PC-9 (cell line): Measurements from ENCODE around the gene PSD2. TPM values are rescaled to one million over a fixed set of nuclear protein-coding genes. Genes with fewer than 3 reads are reported as not detected.

Experiments used
- BruUV-seq: library from RNA; stranded (reverse); fragments of 400-500 nt; replicated peaks from 2 replicates; lab custom pipeline; 2021; lab: Mats Ljungman, UMichigan
- CTCF ChIA-PET: fragments of 300-600 bp; sonication (Branson Sonifier 250); formaldehyde crosslinking; loops from one replicate; lab custom pipeline; 2022; ENCODE audit warnings: antibody characterized with exemption; lab: Charles Lee
- POLR2A ChIA-PET: fragments of 300-600 bp; sonication (Branson Sonifier 250); formaldehyde crosslinking; loops from one replicate; lab custom pipeline; 2022; ENCODE audit warnings: antibody characterized with exemption; ENCODE audit not compliant: unreplicated experiment; lab: Charles Lee
- DNase-seq, 2 experiments: peaks; one replicate each; pipeline versions ENCODE4 v3.0.0 to v3.0.0-alpha.2; 2015 to 2022; ENCODE audit warnings: mixed read lengths in 1 of 2
- H2AFZ ChIP-seq: fragments of 200-600 bp; sonication (generic); 2 replicates; pipeline ENCODE4 v1.8.1; 2017; ENCODE audit warnings: antibody characterized with exemption
- H3F3A ChIP-seq: fragments of 200-600 bp; sonication (generic); 2 replicates; pipeline ENCODE4 v1.8.1; 2017; ENCODE audit warnings: antibody characterized with exemption, mild to moderate bottlenecking, low read depth; ENCODE audit not compliant: insufficient read depth
- H3K27ac ChIP-seq: fragments of 200-600 bp; sonication (generic); 2 replicates; pipeline ENCODE4 v1.6.1; 2016; ENCODE audit warnings: mixed run types
- H3K27me3 ChIP-seq: fragments of 200-600 bp; sonication (generic); 2 replicates; pipeline ENCODE4 v1.6.1; 2016; ENCODE audit warnings: low read depth, mixed run types; ENCODE audit not compliant: insufficient read depth
- H3K36me3 ChIP-seq: fragments of 200-600 bp; sonication (generic); 2 replicates; pipeline ENCODE4 v1.6.1; 2016; ENCODE audit warnings: low read depth, mixed run types
- H3K4me1 ChIP-seq: fragments of 200-600 bp; sonication (generic); replicated peaks from 2 replicates; pipeline ENCODE4 v1.6.1; 2016; ENCODE audit warnings: mixed run types; ENCODE audit not compliant: insufficient read depth
- H3K4me2 ChIP-seq: fragments of 200-600 bp; sonication (generic); 2 replicates; pipeline ENCODE4 v1.6.1; 2017; ENCODE audit warnings: mixed run types
- H3K4me3 ChIP-seq: fragments of 200-600 bp; sonication (generic); 2 replicates; pipeline ENCODE4 v1.6.1; 2016; ENCODE audit warnings: mixed run types
- H3K79me2 ChIP-seq: fragments of 200-600 bp; sonication (generic); 2 replicates; pipeline ENCODE4 v1.6.1; 2017; ENCODE audit warnings: low read depth, mixed run types
- H3K9me2 ChIP-seq: fragments of 200-600 bp; sonication (generic); 2 replicates; pipeline ENCODE4 v1.8.1; 2017; ENCODE audit warnings: mild to moderate bottlenecking; ENCODE audit not compliant: insufficient read depth
- H3K9me3 ChIP-seq: fragments of 200-600 bp; sonication (generic); 2 replicates; pipeline ENCODE4 v1.8.1; 2016; ENCODE audit warnings: low read depth; ENCODE audit not compliant: insufficient read depth
- H4K20me1 ChIP-seq: fragments of 200-600 bp; sonication (generic); 2 replicates; pipeline ENCODE4 v1.8.1; 2017; ENCODE audit not compliant: insufficient read depth
- EZH2 ChIP-seq: fragments of 200-600 bp; sonication (generic); IDR thresholded peaks from 2 replicates; pipeline ENCODE4 v1.8.0; 2017; ENCODE audit warnings: antibody characterized with exemption, low read depth
- intact Hi-C: fragments of 100-400 bp; cut with micrococcal nuclease; formaldehyde crosslinking; loops from one replicate; pipeline ENCODE4 v1.10.0; 2022; ENCODE audit not compliant: unreplicated experiment
- total RNA-seq: library from RNA; stranded (reverse); gene quantifications from 2 replicates; pipeline ENCODE4 v1.2.3, GENCODE V29; 2021
- TF ChIP-seq, protein P1 (sequence below): fragments of 200-600 bp; sonication (generic); conservative IDR thresholded peaks from 2 replicates; pipeline ENCODE4 v1.6.1; 2017; ENCODE audit warnings: mixed run types, antibody characterized with exemption, mild to moderate bottlenecking, moderate library complexity

PSD2 gene
- total RNA-seq, 1 experiment from 2014 or later = 0.07 TPM

DNA sequence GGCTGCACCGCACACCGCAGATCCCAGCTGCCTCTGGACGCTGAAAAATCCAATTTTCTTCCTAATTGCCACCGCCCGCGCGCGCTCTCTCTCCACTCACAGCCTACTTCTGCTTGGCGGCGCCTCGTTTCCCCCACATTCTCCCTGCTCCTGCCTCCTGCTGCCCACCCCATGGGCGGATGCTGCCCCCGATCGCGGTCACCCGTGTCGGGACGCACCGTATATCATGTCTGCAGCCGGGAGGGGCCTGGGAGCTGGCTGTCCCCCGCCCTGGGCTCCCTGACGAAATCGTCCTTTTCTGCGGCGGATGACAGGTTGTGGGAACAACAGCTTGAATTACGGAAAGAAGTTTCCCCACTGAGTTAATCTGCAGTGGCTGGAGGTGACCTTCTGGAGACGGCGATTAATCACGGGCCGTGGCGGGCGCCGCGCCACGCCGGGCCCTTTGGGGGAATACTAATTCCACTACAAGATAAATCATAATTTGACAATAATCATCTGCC is 36.3 kb upstream of the PSD2 start:
- Histone ChIP-seq H3K4me2 (no peak overlapping the region), H3K9me3 (no peaks in the 10 kb centered on the region), H3K36me3 (no peaks in the 10 kb centered on the region), H3K27ac (no peak overlapping the region), H3K27me3 (peaks cover 24% of the 10 kb centered on the region), H3F3A (no peaks in the 10 kb centered on the region; the same call in 1 of the 2 replicates), H3K79me2 (no peaks in the 10 kb centered on the region), H4K20me1 (no peaks in the 10 kb centered on the region), H3K4me1 (peaks cover 12% of the 10 kb centered on the region; the same call in 1 of the 2 replicates), H3K9me2 (no peaks in the 10 kb centered on the region), H2AFZ (no peak overlapping the region), H3K4me3 (no peak overlapping the region)
- DNase-seq = no peak
- intact Hi-C loops = no loop called here
- TF ChIP-seq, protein P1, sequence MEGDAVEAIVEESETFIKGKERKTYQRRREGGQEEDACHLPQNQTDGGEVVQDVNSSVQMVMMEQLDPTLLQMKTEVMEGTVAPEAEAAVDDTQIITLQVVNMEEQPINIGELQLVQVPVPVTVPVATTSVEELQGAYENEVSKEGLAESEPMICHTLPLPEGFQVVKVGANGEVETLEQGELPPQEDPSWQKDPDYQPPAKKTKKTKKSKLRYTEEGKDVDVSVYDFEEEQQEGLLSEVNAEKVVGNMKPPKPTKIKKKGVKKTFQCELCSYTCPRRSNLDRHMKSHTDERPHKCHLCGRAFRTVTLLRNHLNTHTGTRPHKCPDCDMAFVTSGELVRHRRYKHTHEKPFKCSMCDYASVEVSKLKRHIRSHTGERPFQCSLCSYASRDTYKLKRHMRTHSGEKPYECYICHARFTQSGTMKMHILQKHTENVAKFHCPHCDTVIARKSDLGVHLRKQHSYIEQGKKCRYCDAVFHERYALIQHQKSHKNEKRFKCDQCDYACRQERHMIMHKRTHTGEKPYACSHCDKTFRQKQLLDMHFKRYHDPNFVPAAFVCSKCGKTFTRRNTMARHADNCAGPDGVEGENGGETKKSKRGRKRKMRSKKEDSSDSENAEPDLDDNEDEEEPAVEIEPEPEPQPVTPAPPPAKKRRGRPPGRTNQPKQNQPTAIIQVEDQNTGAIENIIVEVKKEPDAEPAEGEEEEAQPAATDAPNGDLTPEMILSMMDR = no peak
- TF ChIP-seq EZH2 = no peak
- POLR2A ChIA-PET = no interaction called here
- CTCF ChIA-PET = no interaction called here
- no TSS peak for BruUV-seq

DNA sequence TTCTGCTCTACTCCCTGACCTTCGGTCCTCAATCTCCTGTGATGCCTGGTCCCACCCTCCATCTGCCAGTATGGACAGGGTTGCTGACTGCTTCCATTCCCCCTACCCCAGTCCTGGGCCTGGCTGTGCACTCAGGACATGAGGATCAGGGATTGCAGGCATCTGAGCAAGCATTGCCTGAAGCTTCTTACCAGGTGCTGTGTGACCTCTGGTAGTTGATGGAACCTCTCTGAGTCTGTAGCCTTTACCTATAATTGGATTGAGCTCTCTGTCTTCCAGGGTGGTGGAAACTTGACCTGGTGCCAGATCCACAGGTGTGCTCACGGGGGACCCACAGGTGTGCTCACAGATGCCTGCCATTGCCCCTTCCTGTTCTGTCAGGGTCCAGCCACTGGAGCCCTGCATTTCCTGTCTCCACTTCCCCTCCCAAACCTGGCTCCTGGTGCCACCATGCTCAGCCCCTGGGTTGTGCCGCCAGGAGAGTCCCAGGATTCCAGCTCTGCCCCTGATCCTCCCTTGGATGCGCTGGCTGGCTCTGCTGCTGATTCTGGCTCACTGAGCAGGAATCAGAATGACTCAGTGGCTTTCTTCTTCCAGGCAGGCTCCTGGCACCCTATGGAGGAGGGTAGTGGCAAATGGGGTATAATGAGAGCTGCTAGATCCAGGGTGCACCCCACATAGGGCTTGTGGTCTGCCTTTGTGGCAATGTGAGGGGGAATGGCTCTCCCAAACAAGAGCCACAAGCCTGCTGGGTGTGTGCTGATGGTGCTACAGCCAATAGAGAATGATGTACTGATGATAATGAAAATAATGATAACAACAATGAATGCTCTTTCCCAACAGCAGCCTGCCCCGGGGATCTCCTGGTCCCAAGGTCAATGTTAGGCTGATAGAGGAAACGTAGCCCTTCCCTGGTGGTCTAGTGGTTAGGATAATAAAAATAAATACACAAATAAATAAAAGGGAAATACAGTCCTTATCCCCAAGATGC is 35.2 kb upstream of the PSD2 start:
- Histone ChIP-seq H3F3A (no peaks in the 10 kb centered on the region; the same call in 1 of the 2 replicates), H3K27me3 (peaks cover 15% of the 10 kb centered on the region), H3K27ac (no peak overlapping the region), H3K79me2 (no peaks in the 10 kb centered on the region), H3K9me3 (no peaks in the 10 kb centered on the region), H3K4me2 (no peak overlapping the region), H3K4me1 (peaks cover 12% of the 10 kb centered on the region; the same call in 1 of the 2 replicates), H3K4me3 (no peak overlapping the region), H4K20me1 (no peaks in the 10 kb centered on the region), H3K36me3 (no peaks in the 10 kb centered on the region), H2AFZ (no peak overlapping the region), H3K9me2 (no peaks in the 10 kb centered on the region)
- TF ChIP-seq EZH2 = no peak
- TF ChIP-seq, protein P1 = no peak
- BruUV-seq = no TSS peak
- CTCF ChIA-PET = interaction anchor here (0.6 kb wide), 1 partner anchor 155 kb away, joined by 3 read pairs; no protein-coding TSS in a partner anchor
- no peak for DNase-seq
- POLR2A ChIA-PET = no interaction called here
- intact Hi-C loops = no loop called here

DNA sequence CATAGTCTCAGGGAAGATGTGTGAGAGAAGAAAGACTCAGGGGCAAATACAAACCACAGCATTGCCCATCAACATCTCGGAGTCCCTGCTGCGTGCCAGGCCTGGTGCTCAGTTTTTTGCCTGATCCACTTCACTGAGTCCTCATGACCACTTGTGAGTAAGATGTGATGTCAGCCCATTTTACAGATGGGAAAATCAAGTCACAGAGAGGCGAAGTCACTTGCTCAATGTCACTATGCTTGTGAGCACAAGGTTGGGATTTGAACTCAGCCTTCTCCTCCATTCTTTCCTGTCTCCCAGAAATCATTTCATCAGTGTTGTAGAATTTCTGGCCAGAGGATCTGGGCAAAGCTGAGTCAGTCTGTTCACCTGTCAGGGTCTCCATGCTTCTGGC is 34.6 kb upstream of the PSD2 start:
- H3K4me1 ChIP-seq = peaks cover 12% of the 10 kb centered on the region; the same call in 1 of the 2 replicates
- DNase-seq = no peak
- no peaks in the 10 kb centered on the region; the same call in 1 of the 2 replicates for H3F3A ChIP-seq
- intact Hi-C loops = no loop called here
- H4K20me1 ChIP-seq = no peaks in the 10 kb centered on the region
- H3K4me2 ChIP-seq = no peak overlapping the region
- POLR2A ChIA-PET = no interaction called here
- TF ChIP-seq, protein P1 = no peak
- no peak for TF ChIP-seq EZH2
- H3K27me3 ChIP-seq = peaks cover 8% of the 10 kb centered on the region
- H3K4me3 ChIP-seq = no peak overlapping the region
- H3K36me3 ChIP-seq = no peaks in the 10 kb centered on the region
- no peak overlapping the region for H3K27ac ChIP-seq
- no TSS peak for BruUV-seq
- H2AFZ ChIP-seq = no peak overlapping the region
- H3K9me3 ChIP-seq = no peaks in the 10 kb centered on the region
- H3K79me2 ChIP-seq = no peaks in the 10 kb centered on the region
- CTCF ChIA-PET = no interaction called here
- H3K9me2 ChIP-seq = no peaks in the 10 kb centered on the region
